Measurements from ENCODE around the gene PAXX.

- TF ChIP-seq POLR2A (IDR thresholded peaks at IDR 0.05; ENCODE audit: low read length), result no peak
- TF ChIP-seq GATA1 (IDR thresholded peaks at IDR 0.05; ENCODE audit: low read depth, low read length), result no peak
Measured at GRCh38 chr9:137001857-137002645, 9.8 kb downstream of the PAXX start.
